IMR-90 (cell line): ENCODE measurements around the gene PALM. TPM values are rescaled to one million over a fixed set of nuclear protein-coding genes. Genes with fewer than 3 reads are reported as not detected.

Experiments used
- ATAC-seq: fragments of 200-7000 bp; cut with Tn5 transposase; 2 replicates; pipeline ENCODE4 v1.9.1; 2020; ENCODE audit warnings: low read depth, mild to moderate bottlenecking, moderate library complexity
- BruUV-seq: library from RNA; stranded (reverse); fragments of 400-500 nt; replicated peaks from 2 replicates; lab custom pipeline; 2021; lab: Mats Ljungman, UMichigan
- CTCF ChIA-PET: fragments of 300-600 bp; formaldehyde crosslinking; extraction: SDS; loops from one replicate; lab custom pipeline; 2021; ENCODE audit warnings: antibody characterized with exemption; lab: Yijun Ruan, JAX
- POLR2A ChIA-PET: fragments of 300-600 bp; sonication (Branson Sonifier 250); formaldehyde crosslinking; loops from one replicate; lab custom pipeline; 2022; ENCODE audit warnings: antibody characterized with exemption; ENCODE audit not compliant: unreplicated experiment; lab: Charles Lee
- DNase-seq: peaks from one replicate; pipeline ENCODE4 v3.0.0; 2013
- H2AFZ ChIP-seq: replicated peaks from 2 replicates; pipeline ENCODE3; 2013; ENCODE audit warnings: low read length, mild to moderate bottlenecking; ENCODE audit not compliant: poor library complexity
- H2AK5ac ChIP-seq: 2 replicates; pipeline ENCODE4 v1.6.1; 2013; ENCODE audit warnings: low read depth, low read length, inconsistent platforms
- H2AK9ac ChIP-seq: replicated peaks from 2 replicates; pipeline ENCODE3; 2013; ENCODE audit warnings: mild to moderate bottlenecking, low read depth, low read length, moderate library complexity; ENCODE audit not compliant: poor library complexity
- H2BK120ac ChIP-seq: 2 replicates; pipeline ENCODE4 v1.6.1; 2013; ENCODE audit warnings: low read depth, low read length, inconsistent platforms
- H2BK15ac ChIP-seq: 3 replicates; pipeline ENCODE4 v1.6.1; 2013; ENCODE audit warnings: low read depth, low read length, inconsistent platforms
- H2BK20ac ChIP-seq: 2 replicates; pipeline ENCODE4 v1.6.1; 2013; ENCODE audit warnings: low read depth, mild to moderate bottlenecking, inconsistent platforms, low read length, moderate library complexity
- H2BK5ac ChIP-seq: 2 replicates; pipeline ENCODE4 v1.6.1; 2013; ENCODE audit warnings: mild to moderate bottlenecking, low read depth, low read length, inconsistent platforms; ENCODE audit not compliant: poor library complexity, severe bottlenecking
- H3K14ac ChIP-seq: replicated peaks from 2 replicates; pipeline ENCODE4 v1.6.1; 2013; ENCODE audit warnings: low read depth, low read length, inconsistent platforms
- H3K18ac ChIP-seq: 2 replicates; pipeline ENCODE4 v1.6.1; 2013; ENCODE audit warnings: low read depth, low read length, control low read depth
- H3K23ac ChIP-seq: 2 replicates; pipeline ENCODE4 v1.6.1; 2013; ENCODE audit warnings: low read depth, low read length, inconsistent platforms
- H3K27ac ChIP-seq: 2 replicates; pipeline ENCODE4 v1.5.1; 2013; ENCODE audit warnings: mild to moderate bottlenecking, control low read depth, low read length; ENCODE audit not compliant: insufficient read depth
- H3K27me3 ChIP-seq: 2 replicates; pipeline ENCODE4 v1.6.1; 2013; ENCODE audit warnings: low read length; ENCODE audit not compliant: control insufficient read depth, insufficient read depth
- H3K36me3 ChIP-seq: 2 replicates; pipeline ENCODE4 v1.6.1; 2013; ENCODE audit warnings: low read length, mixed read lengths; ENCODE audit not compliant: control insufficient read depth, insufficient read depth
- H3K4ac ChIP-seq: 2 replicates; pipeline ENCODE4 v1.6.1; 2013; ENCODE audit warnings: low read depth, low read length, inconsistent platforms
- H3K4me1 ChIP-seq: 2 replicates; pipeline ENCODE4 v1.6.1; 2013; ENCODE audit warnings: low read length, mixed read lengths; ENCODE audit not compliant: control insufficient read depth, insufficient read depth
- H3K4me2 ChIP-seq: 2 replicates; pipeline ENCODE4 v1.6.1; 2013; ENCODE audit warnings: low read depth, mild to moderate bottlenecking, control low read depth, low read length, moderate library complexity
- H3K4me3 ChIP-seq: 2 replicates; pipeline ENCODE4 v1.5.1; 2013; ENCODE audit warnings: low read depth, mild to moderate bottlenecking, control low read depth, low read length, moderate library complexity; ENCODE audit not compliant: insufficient read depth
- H3K56ac ChIP-seq: 2 replicates; pipeline ENCODE4 v1.6.1; 2013; ENCODE audit warnings: low read length, inconsistent platforms; ENCODE audit not compliant: insufficient read depth; ENCODE audit errors: extremely low read depth
- H3K79me1 ChIP-seq, 2 experiments: 2 replicates each; pipeline ENCODE4 v1.6.1; 2013; ENCODE audit warnings: low read length in 2 of 2, inconsistent platforms in 1 of 2, low read depth in 1 of 2
- H3K9ac ChIP-seq: 2 replicates; pipeline ENCODE4 v1.6.1; 2013; ENCODE audit warnings: low read depth, low read length, control low read depth
- H3K9me1 ChIP-seq: 2 replicates; pipeline ENCODE4 v1.6.1; 2013; ENCODE audit warnings: low read length, inconsistent platforms; ENCODE audit not compliant: insufficient read depth
- H3K9me3 ChIP-seq: 2 replicates; pipeline ENCODE4 v1.6.1; 2013; ENCODE audit warnings: low read length; ENCODE audit not compliant: control insufficient read depth, insufficient read depth
- H4K20me1 ChIP-seq: 2 replicates; pipeline ENCODE4 v1.6.1; 2013; ENCODE audit warnings: low read length, inconsistent platforms; ENCODE audit not compliant: insufficient read depth
- H4K5ac ChIP-seq: 2 replicates; pipeline ENCODE4 v1.6.1; 2013; ENCODE audit warnings: mild to moderate bottlenecking, low read depth, low read length, control low read depth
- H4K8ac ChIP-seq, 2 experiments: 2 replicates each; pipeline ENCODE4 v1.6.1; 2013; ENCODE audit warnings: low read depth in 2 of 2, low read length in 2 of 2, control low read depth in 1 of 2, inconsistent platforms in 1 of 2
- H4K91ac ChIP-seq: 2 replicates; pipeline ENCODE4 v1.6.1; 2013; ENCODE audit warnings: low read depth, low read length, inconsistent platforms; ENCODE audit not compliant: insufficient read depth
- BHLHE40 ChIP-seq: fragments of 150-350 bp; IDR thresholded peaks from 2 replicates; pipeline ENCODE4 v1.6.1; 2016; ENCODE audit warnings: mild to moderate bottlenecking, low read depth, low read length
- CEBPB ChIP-seq: IDR thresholded peaks from 2 replicates; pipeline ENCODE4 v1.6.1; 2012; ENCODE audit warnings: low read depth, low read length, improper control_type of control experiment
- CHD1 ChIP-seq: IDR thresholded peaks from 2 replicates; pipeline ENCODE4 v1.6.1; 2012; ENCODE audit warnings: low read depth, low read length, improper control_type of control experiment
- CTCF ChIP-seq: conservative IDR thresholded peaks from 2 replicates; pipeline ENCODE4 v1.5.1; 2012; ENCODE audit warnings: mild to moderate bottlenecking, low read depth, low read length, improper control_type of control experiment
- FOS ChIP-seq: fragments of 150-350 bp; IDR thresholded peaks from 2 replicates; pipeline ENCODE4 v1.6.1; 2016; ENCODE audit warnings: low read depth, low read length
- MAFK ChIP-seq: IDR thresholded peaks from 2 replicates; pipeline ENCODE4 v1.6.1; 2012; ENCODE audit warnings: low read depth, low read length, improper control_type of control experiment
- MAZ ChIP-seq: IDR thresholded peaks from 2 replicates; pipeline ENCODE4 v1.6.1; 2012; ENCODE audit warnings: low read depth, mild to moderate bottlenecking, low read length, improper control_type of control experiment, moderate library complexity, borderline replicate concordance
- MXI1 ChIP-seq: IDR thresholded peaks from 2 replicates; pipeline ENCODE4 v1.6.1; 2012; ENCODE audit warnings: low read depth, mild to moderate bottlenecking, low read length, moderate library complexity, borderline replicate concordance
- NFE2L2 ChIP-seq: fragments of 150-350 bp; IDR thresholded peaks from 2 replicates; pipeline ENCODE4 v1.6.1; 2016; ENCODE audit warnings: low read depth, mild to moderate bottlenecking, low read length
- POLR2A ChIP-seq: IDR thresholded peaks from 2 replicates; pipeline ENCODE4 v1.6.1; 2012; ENCODE audit warnings: mild to moderate bottlenecking, low read depth, low read length
- RAD21 ChIP-seq: IDR thresholded peaks from 2 replicates; pipeline ENCODE4 v1.6.1; 2012; ENCODE audit warnings: low read length, improper control_type of control experiment
- RCOR1 ChIP-seq: IDR thresholded peaks from 2 replicates; pipeline ENCODE4 v1.6.1; 2012; ENCODE audit warnings: mild to moderate bottlenecking, low read length, improper control_type of control experiment; ENCODE audit not compliant: insufficient replicate concordance
- RFX5 ChIP-seq: IDR thresholded peaks from 2 replicates; pipeline ENCODE4 v1.8.0; 2012; ENCODE audit warnings: low read depth, mild to moderate bottlenecking, low read length, moderate library complexity
- SMC3 ChIP-seq: fragments of 150-350 bp; IDR thresholded peaks from 2 replicates; pipeline ENCODE4 v1.6.1; 2016; ENCODE audit warnings: low read depth, mild to moderate bottlenecking, antibody characterized with exemption, low read length, moderate library complexity
- WGBS, 2 experiments: methylation state at CpG; one replicate each; pipeline versions ENCODE4 v1.1.5 to v1.1.7; 2013; ENCODE audit warnings: missing lambda C conversion rate in 2 of 2; ENCODE audit not compliant: insufficient read length in 1 of 2; ENCODE audit errors: extremely low coverage in 2 of 2; 5-methylcytosine and 5-hydroxymethylcytosine counted together
- dilution Hi-C: fragments of 300-500 bp; cut with HindIII; formaldehyde crosslinking; loops from one replicate; pipeline ENCODE4 v1.14.3; 2018; ENCODE audit warnings: low sequenced_read_pairs; ENCODE audit not compliant: unreplicated experiment
- in situ Hi-C: fragments of 300-500 bp; cut with MboI; formaldehyde crosslinking; loops from 3 replicates; pipeline ENCODE4 v1.14.3; 2019; ENCODE audit warnings: low sequenced_read_pairs, inconsistent platforms, mixed read lengths
- intact Hi-C: fragments of 100-400 bp; cut with micrococcal nuclease; formaldehyde crosslinking; loops from 2 replicates; pipeline ENCODE4 v1.10.0; 2022
- polyA plus RNA-seq, 3 experiments: library from polyadenylated mRNA; depleted of rRNA; stranded (reverse); fragments of >200 nt; gene quantifications; 2 replicates each; pipeline ENCODE4 v1.2.3, GENCODE V29; 2012; ENCODE audit warnings: low replicate concordance in 1 of 3
- total RNA-seq: library from RNA; depleted of rRNA; stranded (reverse); fragments of >200 nt; gene quantifications from 2 replicates; pipeline ENCODE4 v1.2.3, GENCODE V29; 2012
- TF ChIP-seq, protein P1 (sequence below): fragments of 150-350 bp; IDR thresholded peaks from 2 replicates; pipeline ENCODE4 v1.6.1; 2017; ENCODE audit warnings: mild to moderate bottlenecking, antibody characterized with exemption, low read length, low read depth
- TF ChIP-seq, protein P2 (sequence below): fragments of 150-350 bp; IDR thresholded peaks from 2 replicates; pipeline ENCODE4 v1.6.1; 2016; ENCODE audit warnings: low read depth, mild to moderate bottlenecking, low read length, moderate library complexity, borderline replicate concordance

Gene PALM
- total and polyA plus RNA-seq, 2 of the 4 experiments (the other 2 are of a cell fraction): 2.2 to 7.4 TPM

GRCh38 chr19:676007-676338, 32.8 kb upstream of the PALM start:
- H3K27ac ChIP-seq: no peak overlapping the region; the same call in 1 of the 2 replicates
- DNase-seq (no peak), ATAC-seq (no peak)
- in situ Hi-C loops (no loop called here), dilution Hi-C loops (no loop called here), intact Hi-C loops (no loop called here)
- ChIA-PET CTCF (no interaction called here), POLR2A (no interaction called here)
- peak overlapping the region; percentile 47; the same call in 1 of the 2 replicates for H4K91ac ChIP-seq
- H3K4me2 ChIP-seq: peak overlapping the region; percentile 66
- H3K9me1 ChIP-seq: peaks cover 8% of the 10 kb centered on the region; the same call in 1 of the 2 replicates
- H3K56ac ChIP-seq: no peak overlapping the region
- 6% methylated on average over 16 of the region's 31 CpGs; no CpG with 5 or more reads in 1 of the 2 experiments for WGBS, 2 experiments
- H3K4ac ChIP-seq: peak overlapping the region; percentile 46
- H4K20me1 ChIP-seq: peaks cover 12% of the 10 kb centered on the region
- H3K9ac ChIP-seq: peak overlapping the region; percentile 18; the same call in 1 of the 2 replicates
- H3K36me3 ChIP-seq: no peaks in the 10 kb centered on the region
- H3K79me1 ChIP-seq: peaks cover 13 to 37% of the 10 kb centered on the region in 2 experiments; a peak in 3 of 4 replicates
- peak overlapping the region; percentile 31; the same call in 1 of the 3 replicates for H2BK15ac ChIP-seq
- peak overlapping the region; percentile 51 for H2AK5ac ChIP-seq
- no peaks in the 10 kb centered on the region for H3K27me3 ChIP-seq
- H3K4me3 ChIP-seq: peak overlapping the region; percentile 81
- peak overlapping the region; percentile 33; the same call in 1 of the 2 replicates for H2BK20ac ChIP-seq
- H2AK9ac ChIP-seq: peak overlapping the region; percentile 96
- peak overlapping the region; percentile 61 to 90; a peak in 3 of 4 replicates for H4K8ac ChIP-seq
- H3K4me1 ChIP-seq: peaks cover 22% of the 10 kb centered on the region
- peak overlapping the region; percentile 44 for H3K14ac ChIP-seq
- H3K9me3 ChIP-seq: no peaks in the 10 kb centered on the region
- H2BK5ac ChIP-seq: no peak overlapping the region
- TF ChIP-seq RAD21: no peak
- TF ChIP-seq BHLHE40: no peak
- TF ChIP-seq, protein P1, sequence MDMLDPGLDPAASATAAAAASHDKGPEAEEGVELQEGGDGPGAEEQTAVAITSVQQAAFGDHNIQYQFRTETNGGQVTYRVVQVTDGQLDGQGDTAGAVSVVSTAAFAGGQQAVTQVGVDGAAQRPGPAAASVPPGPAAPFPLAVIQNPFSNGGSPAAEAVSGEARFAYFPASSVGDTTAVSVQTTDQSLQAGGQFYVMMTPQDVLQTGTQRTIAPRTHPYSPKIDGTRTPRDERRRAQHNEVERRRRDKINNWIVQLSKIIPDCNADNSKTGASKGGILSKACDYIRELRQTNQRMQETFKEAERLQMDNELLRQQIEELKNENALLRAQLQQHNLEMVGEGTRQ: no peak
- TF ChIP-seq RFX5: no peak
- no peak for TF ChIP-seq NFE2L2
- TF ChIP-seq, protein P2, sequence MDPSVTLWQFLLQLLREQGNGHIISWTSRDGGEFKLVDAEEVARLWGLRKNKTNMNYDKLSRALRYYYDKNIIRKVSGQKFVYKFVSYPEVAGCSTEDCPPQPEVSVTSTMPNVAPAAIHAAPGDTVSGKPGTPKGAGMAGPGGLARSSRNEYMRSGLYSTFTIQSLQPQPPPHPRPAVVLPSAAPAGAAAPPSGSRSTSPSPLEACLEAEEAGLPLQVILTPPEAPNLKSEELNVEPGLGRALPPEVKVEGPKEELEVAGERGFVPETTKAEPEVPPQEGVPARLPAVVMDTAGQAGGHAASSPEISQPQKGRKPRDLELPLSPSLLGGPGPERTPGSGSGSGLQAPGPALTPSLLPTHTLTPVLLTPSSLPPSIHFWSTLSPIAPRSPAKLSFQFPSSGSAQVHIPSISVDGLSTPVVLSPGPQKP: no peak
- TF ChIP-seq MAZ: no peak
- TF ChIP-seq RCOR1: no peak
- TF ChIP-seq MAFK: no peak
- no peak for TF ChIP-seq SMC3
- no peak for TF ChIP-seq FOS
- no peak for TF ChIP-seq CHD1
- no peak for TF ChIP-seq MXI1
- no peak for TF ChIP-seq CEBPB
- TF ChIP-seq POLR2A: no peak
- TF ChIP-seq CTCF: no peak
- H3K23ac ChIP-seq: no peak overlapping the region
- H2AFZ ChIP-seq: peak overlapping the region; percentile 92
- no peak overlapping the region for H3K18ac ChIP-seq
- H4K5ac ChIP-seq: peak overlapping the region; percentile 47
- H2BK120ac ChIP-seq: peak overlapping the region; percentile 36
- no TSS peak for BruUV-seq
